Progenitor cell of endocrine pancreas (in vitro differentiated cells): ENCODE results near the gene ARMCX2. TPM values are rescaled to one million over a fixed set of nuclear protein-coding genes. Genes with fewer than 3 reads are reported as not detected.

Source experiments
- DNase-seq: peaks from one replicate; pipeline ENCODE4 v3.0.0; 2021; ENCODE audit warnings: low spot score; ENCODE audit not compliant: unreplicated experiment
- H3K27ac Mint-ChIP-seq: 2 replicates; pipeline ENCODE4 v1.8.0; 2021; ENCODE audit warnings: mild to moderate bottlenecking, moderate library complexity, mixed read lengths
- H3K27me3 Mint-ChIP-seq: 2 replicates; pipeline ENCODE4 v1.8.0; 2021; ENCODE audit warnings: mixed read lengths
- H3K36me3 Mint-ChIP-seq: 2 replicates; pipeline ENCODE4 v1.8.0; 2022; ENCODE audit warnings: mixed read lengths; ENCODE audit not compliant: insufficient read depth
- H3K4me1 Mint-ChIP-seq: 2 replicates; pipeline ENCODE4 v1.8.0; 2021; ENCODE audit warnings: low read depth, mixed read lengths
- H3K4me3 Mint-ChIP-seq: 2 replicates; pipeline ENCODE4 v1.8.0; 2021; ENCODE audit warnings: low read depth, mild to moderate bottlenecking, moderate library complexity, mixed read lengths
- H3K9me3 Mint-ChIP-seq: 2 replicates; pipeline ENCODE4 v1.8.0; 2021; ENCODE audit warnings: low read depth, mixed read lengths
- CTCF ChIP-seq: fragments of 200-600 bp; sonication (generic); IDR thresholded peaks from one replicate; pipeline ENCODE4 v1.5.0; 2021; ENCODE audit warnings: antibody characterized with exemption, mild to moderate bottlenecking; ENCODE audit not compliant: unreplicated experiment
- long read RNA-seq: library from polyadenylated mRNA; unstranded; transcript quantifications from one replicate; pipeline ENCODE4 v2.0.0, GENCODE V29; 2020
- total RNA-seq: library from RNA; stranded (reverse); gene quantifications from 2 replicates; pipeline ENCODE4 v1.2.1, GENCODE V29; 2021

The ARMCX2 gene
- total RNA-seq: 83.1 and 92.0 TPM in 2 replicates
- long read RNA-seq, transcript ARMCX2-211 (6 exons, 612 nt): minor isoform, 43 of 485 reads
- long read RNA-seq, transcript ARMCX2-204 (5 exons, 914 nt): minor isoform, 23 of 485 reads
- long read RNA-seq, transcript ARMCX2-203 (6 exons, 2,674 nt): major isoform, 197 of 485 reads
- long read RNA-seq, transcript ARMCX2-208 (6 exons, 758 nt): minor isoform, 51 of 485 reads
- long read RNA-seq, partial matches to known transcripts: 11 of 485 reads
- long read RNA-seq, other reads (novel, unspliced or antisense): 129 of 485 reads

- peak within 1 kb of the TSS; percentile 85 for H3K4me3 Mint-ChIP-seq
- peak within 1 kb of the TSS; percentile 89 for H3K27ac Mint-ChIP-seq
- peaks cover 27% of the 10 kb centered on the region for H3K9me3 Mint-ChIP-seq
- no peak for DNase-seq
- peaks cover 4% of the 10 kb centered on the region for H3K4me1 Mint-ChIP-seq
- no peak for TF ChIP-seq CTCF
- no peaks in the 10 kb centered on the region for H3K27me3 Mint-ChIP-seq
- H3K36me3 Mint-ChIP-seq: no peaks in the 10 kb centered on the region
Measured at GRCh38 chrX:101659601-101660063, at the start of gene ARMCX2. Gene ARMCX2, minus strand, starts transcription at chrX:101659850. Its CDS starts 2,262 bp downstream, at chrX:101657588.

- H3K27ac Mint-ChIP-seq: no peak overlapping the region
- TF ChIP-seq CTCF: no peak
- no peaks in the 10 kb centered on the region for H3K27me3 Mint-ChIP-seq
- H3K9me3 Mint-ChIP-seq: peaks cover 17% of the 10 kb centered on the region
- no peaks in the 10 kb centered on the region for H3K4me1 Mint-ChIP-seq
- no peak for DNase-seq
- H3K36me3 Mint-ChIP-seq: no peaks in the 10 kb centered on the region
- no peak overlapping the region for H3K4me3 Mint-ChIP-seq
Measured at GRCh38 chrX:101709384-101709783, 49.7 kb upstream of the ARMCX2 start.

GRCh38 chrX:101708163-101708562 lies 48.5 kb upstream of the ARMCX2 start:
- no peak for DNase-seq
- TF ChIP-seq CTCF: no peak
- Mint-ChIP-seq H3K36me3 (no peaks in the 10 kb centered on the region), H3K4me3 (no peak overlapping the region), H3K9me3 (peaks cover 13% of the 10 kb centered on the region), H3K27me3 (no peaks in the 10 kb centered on the region), H3K27ac (no peak overlapping the region), H3K4me1 (no peaks in the 10 kb centered on the region)

GRCh38 chrX:101693476-101693875 lies 33.8 kb upstream of the ARMCX2 start:
- Mint-ChIP-seq H3K4me1 (no peaks in the 10 kb centered on the region), H3K27ac (no peak overlapping the region)

GRCh38 chrX:101691835-101692234 lies 32.2 kb upstream of the ARMCX2 start:
- Mint-ChIP-seq H3K27me3 (no peaks in the 10 kb centered on the region), H3K27ac (no peak overlapping the region), H3K4me1 (no peaks in the 10 kb centered on the region), H3K9me3 (peaks cover under 1% of the 10 kb centered on the region), H3K36me3 (no peaks in the 10 kb centered on the region), H3K4me3 (no peak overlapping the region)
- no peak for TF ChIP-seq CTCF
- no peak for DNase-seq

More at GRCh38 chrX:101693476-101693875, 33.8 kb upstream of the ARMCX2 start:
- DNase-seq: no peak
- TF ChIP-seq CTCF: no peak
- Mint-ChIP-seq H3K27me3 (no peaks in the 10 kb centered on the region), H3K9me3 (peaks cover 11% of the 10 kb centered on the region), H3K36me3 (no peaks in the 10 kb centered on the region), H3K4me3 (no peak overlapping the region)
